GM12878 (cell line): ENCODE measurements around the gene LDLRAP1. TPM values are rescaled to one million over a fixed set of nuclear protein-coding genes. Genes with fewer than 3 reads are reported as not detected.

Source experiments
- ATAC-seq: fragments of 200-7000 bp; cut with Tn5 transposase; 3 replicates; pipeline ENCODE4 v1.9.1; 2020; ENCODE audit warnings: mild to moderate bottlenecking, moderate library complexity
- BruUV-seq: library from RNA; stranded (reverse); fragments of 400-500 nt; replicated peaks from 2 replicates; lab custom pipeline; 2021; lab: Mats Ljungman, UMichigan
- CTCF ChIA-PET: fragments of 300-600 bp; sonication (Branson Sonifier 250); formaldehyde crosslinking; extraction: SDS; loops from one replicate; lab custom pipeline; 2021; ENCODE audit warnings: inconsistent platforms; lab: Yijun Ruan, JAX
- POLR2A ChIA-PET: fragments of 350-600 bp; formaldehyde crosslinking; extraction: SDS; loops from one replicate; lab custom pipeline; 2021; ENCODE audit warnings: inconsistent platforms; lab: Charles Lee
- RAD21 ChIA-PET: fragments of 300-600 bp; sonication (Branson Sonifier 250); formaldehyde crosslinking; loops from one replicate; lab custom pipeline; 2023; ENCODE audit warnings: antibody characterized with exemption; ENCODE audit not compliant: unreplicated experiment; lab: Charles Lee
- SMC1A ChIA-PET: fragments of 300-600 bp; sonication (Branson Sonifier 250); formaldehyde crosslinking; loops from one replicate; lab custom pipeline; 2023; ENCODE audit not compliant: unreplicated experiment, uncharacterized antibody; lab: Charles Lee
- DNase-seq: peaks from one replicate; pipeline ENCODE4 v3.0.0-alpha.2; 2011; ENCODE audit warnings: low read depth, low spot score
- FAIRE-seq: peaks from 3 replicates; lab custom pipeline; 2011; peaks lifted over from hg19 to GRCh38; lab: Jason Lieb, UNC
- H2AFZ ChIP-seq: 2 replicates; pipeline ENCODE4 v1.6.0; 2011; ENCODE audit warnings: low read depth, low read length, control low read depth; ENCODE audit not compliant: control insufficient read depth
- H3K27ac ChIP-seq: 2 replicates; pipeline ENCODE4 v1.5.1; 2011; ENCODE audit warnings: control low read depth; ENCODE audit not compliant: control insufficient read depth, insufficient read depth
- H3K27me3 ChIP-seq, 2 experiments: replicated peaks in 1 of 2; 2 replicates each; pipeline versions ENCODE4 v1.6.0 to v1.6.1; 2011; ENCODE audit warnings: low read length in 1 of 2; ENCODE audit not compliant: control insufficient read depth in 2 of 2, insufficient read depth in 2 of 2
- H3K36me3 ChIP-seq, 2 experiments: 2 replicates each; pipeline ENCODE4 v1.5.1; 2011; ENCODE audit warnings: low read length in 1 of 2; ENCODE audit not compliant: control insufficient read depth in 2 of 2, insufficient read depth in 2 of 2
- H3K4me1 ChIP-seq: 2 replicates; pipeline ENCODE4 v1.6.1; 2011; ENCODE audit warnings: mild to moderate bottlenecking, low read length, moderate library complexity, mixed read lengths; ENCODE audit not compliant: control insufficient read depth, insufficient read depth
- H3K4me2 ChIP-seq: 2 replicates; pipeline ENCODE4 v1.6.0; 2011; ENCODE audit warnings: control low read depth; ENCODE audit not compliant: control insufficient read depth, insufficient read depth
- H3K4me3 ChIP-seq: fragments of 200-600 bp; sonication (generic); 2 replicates; pipeline ENCODE4 v1.5.1; 2016
- H3K79me2 ChIP-seq: 2 replicates; pipeline ENCODE4 v1.6.0; 2011; ENCODE audit warnings: low read length; ENCODE audit not compliant: control insufficient read depth, insufficient read depth
- H3K9ac ChIP-seq: 2 replicates; pipeline ENCODE4 v1.8.0; 2011; ENCODE audit warnings: low read length, control low read depth, mixed read lengths; ENCODE audit not compliant: control insufficient read depth, insufficient read depth
- H3K9me3 ChIP-seq: replicated peaks from 3 replicates; pipeline ENCODE4 v1.5.1; 2011; ENCODE audit warnings: mild to moderate bottlenecking, low read length; ENCODE audit not compliant: control insufficient read depth, insufficient read depth
- H4K20me1 ChIP-seq: 2 replicates; pipeline ENCODE4 v1.6.0; 2011; ENCODE audit not compliant: control insufficient read depth, insufficient read depth
- CBFB ChIP-seq: IDR thresholded peaks from 2 replicates; pipeline ENCODE4 v1.6.1; 2016; ENCODE audit warnings: antibody characterized with exemption, low read depth
- ELK1 ChIP-seq: IDR thresholded peaks from 2 replicates; pipeline ENCODE4 v1.6.1; 2012; ENCODE audit warnings: low read depth, low read length, improper control_type of control experiment
- HDAC2 ChIP-seq: fragments of 200-600 bp; sonication (generic); IDR thresholded peaks from 2 replicates; pipeline ENCODE4 v1.6.1; 2017
- LARP7 ChIP-seq: fragments of 450-650 bp; IDR thresholded peaks from 2 replicates; pipeline ENCODE4 v1.6.1; 2017; ENCODE audit warnings: mild to moderate bottlenecking
- MYB ChIP-seq: fragments of 150-350 bp; IDR thresholded peaks from 2 replicates; pipeline ENCODE4 v1.6.1; 2014; ENCODE audit warnings: mild to moderate bottlenecking, low read depth, low read length, borderline replicate concordance
- REST ChIP-seq: IDR thresholded peaks from 2 replicates; pipeline ENCODE4 v1.6.1; 2012; ENCODE audit warnings: mild to moderate bottlenecking, low read depth, low read length
- ZBTB11 ChIP-seq: fragments of 450-650 bp; formaldehyde crosslinking; IDR thresholded peaks from 2 replicates; pipeline ENCODE4 v1.5.0; 2022; ENCODE audit warnings: mild to moderate bottlenecking, missing genetic modification characterization
- ZBTB33 ChIP-seq: fragments of 450-650 bp; IDR thresholded peaks from 2 replicates; pipeline ENCODE4 v1.6.1; 2017; ENCODE audit warnings: mild to moderate bottlenecking
- ZBTB40 ChIP-seq: fragments of 450-650 bp; IDR thresholded peaks from 2 replicates; pipeline ENCODE4 v1.6.1; 2016; ENCODE audit warnings: mild to moderate bottlenecking, moderate library complexity, borderline replicate concordance
- WGBS: methylation state at CpG from one replicate; pipeline ENCODE4 v1.1.6; 2016; ENCODE audit warnings: low lambda C conversion rate; ENCODE audit not compliant: insufficient replicate concordance, insufficient coverage; ENCODE audit errors: missing lambda C conversion rate; 5-methylcytosine and 5-hydroxymethylcytosine counted together
- in situ Hi-C: fragments of 300-500 bp; cut with MboI; formaldehyde crosslinking; loops from 9 replicates; pipeline ENCODE4 v1.14.3; 2018; ENCODE audit warnings: mixed read lengths
- intact Hi-C: fragments of 100-400 bp; cut with micrococcal nuclease; formaldehyde crosslinking; loops from one replicate; pipeline ENCODE4 v1.14.2; 2022; ENCODE audit not compliant: unreplicated experiment
- polyA plus RNA-seq, 11 experiments: library from polyadenylated mRNA; depleted of rRNA in 4 of 11; unstranded in 6 of 11; stranded (reverse) in 5 of 11; fragments of >200 nt; fragmentation: Nextera tagmentation in 4 of 11; fragmentation: Illumina TruSeq in 1 of 11; extraction: Ambion mirVana in 4 of 11; extraction: Trizol in 1 of 11; gene quantifications; 1 replicate in 1 of 11; 2 replicates in 10 of 11; pipeline versions ENCODE4 v1.2.1 to v1.2.3, GENCODE V29; 2011 to 2016; ENCODE audit warnings: inconsistent platforms in 2 of 11, missing spikeins in 2 of 11, low read depth in 1 of 11
- total RNA-seq, 4 experiments: library from RNA; depleted of rRNA in 3 of 4; stranded (reverse); fragments of >200 nt in 3 of 4; fragmentation: Illumina TruSeq in 1 of 4; extraction: Trizol in 1 of 4; gene quantifications; 2 replicates each; pipeline versions ENCODE4 v1.2.1 to v1.2.3, GENCODE V29; 2013 to 2021

LDLRAP1 gene
- total and polyA plus RNA-seq, 10 of the 15 experiments (the other 5 are each of a cell fraction or from before 2014, with no cell fraction given), result 0.43 to 37.6 (median 22.0) TPM

- no peaks in the 10 kb centered on the region for H4K20me1 ChIP-seq
- ChIA-PET SMC1A (interaction anchor here (0.8 kb wide), 1 partner anchor 18 kb away, joined by 3 read pairs; no protein-coding TSS in a partner anchor), CTCF (interaction anchor here (1.2 to 1.4 kb wide), 2 partner anchors 31 to 75 kb away, joined by 3 read pairs; no protein-coding TSS in a partner anchor), RAD21 (no interaction called here), POLR2A (no interaction called here)
- DNase-seq (no peak), FAIRE-seq (no peak), ATAC-seq (no peak)
- BruUV-seq, result no TSS peak
- in situ Hi-C loops (no loop called here), intact Hi-C loops (loop anchor here (5.0 kb wide), 1 partner anchor 132 kb away; no protein-coding TSS in a partner anchor)
- no peak overlapping the region for H3K27ac ChIP-seq
- peaks cover 20% of the 10 kb centered on the region for H3K79me2 ChIP-seq
- H3K4me3 ChIP-seq, result peak overlapping the region; percentile 90
- peak overlapping the region; percentile 95 for H3K4me2 ChIP-seq
- no peaks in the 10 kb centered on the region for H3K9me3 ChIP-seq
- H3K4me1 ChIP-seq, result peaks cover 43% of the 10 kb centered on the region
- peak overlapping the region; percentile 62 for H3K9ac ChIP-seq
- no peaks in the 10 kb centered on the region for H3K36me3 ChIP-seq
- H3K27me3 ChIP-seq, result no peaks in the 10 kb centered on the region; a peak in 1 of 4 replicates
- H2AFZ ChIP-seq, result no peak overlapping the region
- WGBS, result 83% methylated on average over 6 of the region's 6 CpGs
- TF ChIP-seq ZBTB11 (CRISPR knock-in tag) (no peak), ZBTB40 (no peak), CBFB (no peak), ZBTB33 (no peak), HDAC2 (no peak), ELK1 (no peak), MYB (no peak), LARP7 (no peak), REST (no peak)
Observed at GRCh38 chr1:25544819-25545218, 1.4 kb downstream of the LDLRAP1 start.
